ENCODE results near the gene AFF4. TPM values are rescaled to one million over a fixed set of nuclear protein-coding genes. Genes with fewer than 3 reads are reported as not detected.

Gene AFF4
- polyA plus RNA-seq, 1 donor from 2014 or later: 60.6 TPM

DNA sequence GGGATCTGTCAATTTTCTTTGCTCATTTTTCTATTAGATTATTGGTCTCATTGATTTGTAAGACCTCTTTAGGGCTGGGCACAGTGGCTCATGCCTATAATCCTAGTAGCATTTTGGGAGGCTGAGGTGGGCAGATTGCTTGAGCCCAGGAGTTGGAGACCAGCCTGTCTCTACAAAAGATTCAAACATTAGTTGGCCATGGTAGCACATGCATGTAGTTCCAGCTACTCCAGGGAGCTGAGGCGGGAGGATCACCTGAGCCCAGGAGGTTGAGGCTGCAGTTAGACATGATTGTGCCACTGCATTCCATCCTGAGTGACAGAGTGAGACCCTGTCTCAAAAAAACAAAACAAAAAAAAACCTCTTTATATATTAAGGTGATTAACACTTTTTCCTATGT lies 126.6 kb downstream of the AFF4 start:
- no peaks in the 10 kb centered on the region for H3K9me3 ChIP-seq (ENCODE audit: low read length)
- no peak overlapping the region for H2AFZ ChIP-seq (ENCODE audit: low read depth, low read length)
- no peak overlapping the region for H3K4me3 ChIP-seq (ENCODE audit: low read length)
- no peak overlapping the region for H3K27ac ChIP-seq (ENCODE audit: low read length)
- TF ChIP-seq CTCF (IDR thresholded peaks at IDR 0.05; ENCODE audit: poor library complexity, severe bottlenecking): no peak
- no peak for TF ChIP-seq EZH2 (IDR thresholded peaks at IDR 0.05; ENCODE audit: borderline replicate concordance, insufficient read depth, low read length, poor library complexity, severe bottlenecking)
- TF ChIP-seq MXI1 (conservative IDR thresholded peaks at IDR 0.05; ENCODE audit: poor library complexity, severe bottlenecking): no peak
- no peak for TF ChIP-seq SMC3 (conservative IDR thresholded peaks at IDR 0.05; ENCODE audit: poor library complexity)
- TF ChIP-seq TAF1 (IDR thresholded peaks at IDR 0.05; ENCODE audit: low read depth): no peak
- TF ChIP-seq EP300 (conservative IDR thresholded peaks at IDR 0.05; ENCODE audit: poor library complexity, severe bottlenecking): no peak
- TF ChIP-seq, protein P1, sequence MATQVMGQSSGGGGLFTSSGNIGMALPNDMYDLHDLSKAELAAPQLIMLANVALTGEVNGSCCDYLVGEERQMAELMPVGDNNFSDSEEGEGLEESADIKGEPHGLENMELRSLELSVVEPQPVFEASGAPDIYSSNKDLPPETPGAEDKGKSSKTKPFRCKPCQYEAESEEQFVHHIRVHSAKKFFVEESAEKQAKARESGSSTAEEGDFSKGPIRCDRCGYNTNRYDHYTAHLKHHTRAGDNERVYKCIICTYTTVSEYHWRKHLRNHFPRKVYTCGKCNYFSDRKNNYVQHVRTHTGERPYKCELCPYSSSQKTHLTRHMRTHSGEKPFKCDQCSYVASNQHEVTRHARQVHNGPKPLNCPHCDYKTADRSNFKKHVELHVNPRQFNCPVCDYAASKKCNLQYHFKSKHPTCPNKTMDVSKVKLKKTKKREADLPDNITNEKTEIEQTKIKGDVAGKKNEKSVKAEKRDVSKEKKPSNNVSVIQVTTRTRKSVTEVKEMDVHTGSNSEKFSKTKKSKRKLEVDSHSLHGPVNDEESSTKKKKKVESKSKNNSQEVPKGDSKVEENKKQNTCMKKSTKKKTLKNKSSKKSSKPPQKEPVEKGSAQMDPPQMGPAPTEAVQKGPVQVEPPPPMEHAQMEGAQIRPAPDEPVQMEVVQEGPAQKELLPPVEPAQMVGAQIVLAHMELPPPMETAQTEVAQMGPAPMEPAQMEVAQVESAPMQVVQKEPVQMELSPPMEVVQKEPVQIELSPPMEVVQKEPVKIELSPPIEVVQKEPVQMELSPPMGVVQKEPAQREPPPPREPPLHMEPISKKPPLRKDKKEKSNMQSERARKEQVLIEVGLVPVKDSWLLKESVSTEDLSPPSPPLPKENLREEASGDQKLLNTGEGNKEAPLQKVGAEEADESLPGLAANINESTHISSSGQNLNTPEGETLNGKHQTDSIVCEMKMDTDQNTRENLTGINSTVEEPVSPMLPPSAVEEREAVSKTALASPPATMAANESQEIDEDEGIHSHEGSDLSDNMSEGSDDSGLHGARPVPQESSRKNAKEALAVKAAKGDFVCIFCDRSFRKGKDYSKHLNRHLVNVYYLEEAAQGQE (IDR thresholded peaks at IDR 0.05; ENCODE audit: borderline replicate concordance): no peak
- TF ChIP-seq POLR2AphosphoS5 (IDR thresholded peaks at IDR 0.05): no peak
- TF ChIP-seq RAD21 (conservative IDR thresholded peaks at IDR 0.05): no peak
- H3K9me2 ChIP-seq (ENCODE audit: insufficient read depth, low read length): no peaks in the 10 kb centered on the region
- no peak overlapping the region for H3K9ac ChIP-seq (ENCODE audit: low read length)
- H4K20me1 ChIP-seq (ENCODE audit: insufficient read depth): no peaks in the 10 kb centered on the region
- no peaks in the 10 kb centered on the region for H3K36me3 ChIP-seq (ENCODE audit: insufficient read depth, low read length)
- H3K27me3 ChIP-seq (ENCODE audit: insufficient read depth, low read depth, low read length): no peaks in the 10 kb centered on the region
- H3F3A ChIP-seq (ENCODE audit: insufficient read depth, low read length, poor library complexity, severe bottlenecking): no peaks in the 10 kb centered on the region
- no peaks in the 10 kb centered on the region for H3K79me2 ChIP-seq (replicated peaks; ENCODE audit: insufficient read depth, low read length)
- H3K4me2 ChIP-seq (ENCODE audit: low read length): no peak overlapping the region

GRCh38 chr5:132834057-132834456 lies 129.4 kb downstream of the AFF4 start:
- Histone ChIP-seq H3F3A (ENCODE audit: insufficient read depth, low read length, poor library complexity, severe bottlenecking) (no peaks in the 10 kb centered on the region), H3K4me3 (ENCODE audit: low read length) (no peak overlapping the region)

More at GRCh38 chr5:132834057-132834456, 129.4 kb downstream of the AFF4 start:
- Histone ChIP-seq H3K9me3 (ENCODE audit: low read length) (no peaks in the 10 kb centered on the region), H4K20me1 (ENCODE audit: insufficient read depth) (no peaks in the 10 kb centered on the region), H3K4me2 (ENCODE audit: low read length) (no peak overlapping the region), H3K79me2 (replicated peaks; ENCODE audit: insufficient read depth, low read length) (no peaks in the 10 kb centered on the region), H3K9ac (ENCODE audit: low read length) (no peak overlapping the region), H3K36me3 (ENCODE audit: insufficient read depth, low read length) (no peaks in the 10 kb centered on the region), H3K27ac (ENCODE audit: low read length) (no peak overlapping the region), H3K9me2 (ENCODE audit: insufficient read depth, low read length) (no peaks in the 10 kb centered on the region), H2AFZ (ENCODE audit: low read depth, low read length) (no peak overlapping the region), H3K27me3 (ENCODE audit: insufficient read depth, low read depth, low read length) (peaks cover 25% of the 10 kb centered on the region)
- TF ChIP-seq MXI1 (conservative IDR thresholded peaks at IDR 0.05; ENCODE audit: poor library complexity, severe bottlenecking) (no peak), EP300 (conservative IDR thresholded peaks at IDR 0.05; ENCODE audit: poor library complexity, severe bottlenecking) (no peak), CTCF (IDR thresholded peaks at IDR 0.05; ENCODE audit: poor library complexity, severe bottlenecking) (no peak), RAD21 (conservative IDR thresholded peaks at IDR 0.05) (no peak), EZH2 (IDR thresholded peaks at IDR 0.05; ENCODE audit: borderline replicate concordance, insufficient read depth, low read length, poor library complexity, severe bottlenecking) (no peak), SMC3 (conservative IDR thresholded peaks at IDR 0.05; ENCODE audit: poor library complexity) (no peak), POLR2AphosphoS5 (IDR thresholded peaks at IDR 0.05) (no peak), TAF1 (IDR thresholded peaks at IDR 0.05; ENCODE audit: low read depth) (no peak)
- TF ChIP-seq, protein P1 (IDR thresholded peaks at IDR 0.05; ENCODE audit: borderline replicate concordance): no peak

All from neural cell (in vitro differentiated cells).